Activated CD4-positive, CD25-positive, alpha-beta regulatory T cell treated with anti-CD3 and anti-CD28 coated beads, Interleukin-2, amount 50 U/mL, for 72 hours (primary cell): ENCODE results near the gene NELL1.

Source experiments
- DNase-seq: peaks from one replicate; pipeline ENCODE4 v3.0.0; 2021

NELL1 gene

DNA sequence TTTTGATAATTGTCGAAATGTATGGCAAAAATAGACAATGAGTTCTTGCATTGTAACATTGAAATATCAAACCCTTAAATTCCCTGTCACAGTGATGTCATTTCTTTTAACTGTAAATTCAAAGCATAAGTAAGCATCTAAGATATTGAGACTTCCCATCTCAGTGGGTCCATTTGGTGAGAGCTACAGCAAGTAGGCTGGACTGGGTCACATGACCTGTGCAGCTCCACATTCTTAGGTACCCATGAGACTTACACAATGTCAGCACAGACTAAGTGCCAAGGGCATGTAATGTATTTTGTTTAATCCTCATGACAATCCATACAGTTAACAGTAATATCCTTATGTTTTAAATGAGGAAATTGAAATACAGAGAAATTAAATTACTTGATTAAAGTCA, 210.7 kb downstream of the NELL1 start:
- DNase-seq: no peak

DNA sequence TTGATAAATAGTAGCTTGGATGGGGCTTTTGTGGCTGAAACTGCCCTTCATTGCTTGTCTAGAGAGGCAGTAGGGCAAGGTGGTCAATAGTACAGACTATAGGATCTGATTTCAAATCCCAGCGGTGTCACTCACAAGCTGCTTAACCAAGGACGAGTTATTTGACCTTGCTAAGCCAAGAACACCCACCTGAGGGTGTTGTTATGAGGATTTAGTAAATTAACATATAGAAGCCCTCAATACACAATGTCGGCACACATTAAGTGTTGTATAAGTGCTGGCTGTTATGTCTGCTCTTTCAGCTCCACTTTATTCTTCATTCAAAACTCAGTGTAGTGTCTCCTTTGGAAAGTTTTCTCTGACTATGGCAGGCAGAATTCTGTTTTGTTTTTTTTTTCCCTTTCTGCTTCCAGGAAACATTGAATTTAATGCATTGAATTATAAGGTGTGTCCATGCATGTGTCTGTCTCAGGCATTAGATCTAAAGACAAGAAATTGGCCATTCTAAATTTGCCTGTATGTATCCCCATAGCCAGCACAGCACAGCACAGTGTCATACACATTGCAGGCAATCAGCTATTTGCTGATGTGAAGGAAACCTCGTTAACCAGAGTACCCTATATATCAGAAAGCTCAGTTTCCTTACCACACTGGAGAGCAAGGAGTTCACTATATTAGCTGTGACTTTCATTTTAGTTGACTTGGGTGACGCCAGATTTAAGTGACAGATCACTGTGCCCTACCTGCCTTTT, 212.1 kb downstream of the NELL1 start:
- DNase-seq: no peak

GRCh38 chr11:20887137-20887536, 217.8 kb downstream of the NELL1 start:
- no peak for DNase-seq

GRCh38 chr11:20894296-20894695, 224.9 kb downstream of the NELL1 start:
- no peak for DNase-seq

- DNase-seq: no peak
These were observed 240.8 kb downstream of the NELL1 start for GRCh38 chr11:20909995-20910726.

DNA sequence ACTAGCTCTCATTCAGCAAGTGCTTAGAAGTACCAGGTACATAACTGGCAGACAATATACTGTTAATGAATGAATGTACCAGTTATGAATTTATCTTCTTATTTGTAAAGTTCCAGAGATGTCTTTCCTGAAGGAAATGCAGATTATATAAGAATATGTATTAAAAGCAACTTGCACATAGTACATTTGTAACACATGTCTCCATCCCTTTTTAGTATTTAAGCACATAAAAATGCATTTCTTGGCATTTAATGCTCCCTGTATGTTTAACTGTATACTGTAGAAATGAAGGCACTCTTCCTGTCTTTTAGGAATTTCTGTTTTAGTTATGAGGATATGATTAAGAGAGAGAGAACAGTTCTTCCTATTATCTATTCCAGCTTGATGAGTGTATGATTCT, 241.3 kb downstream of the NELL1 start:
- no peak for DNase-seq

DNA sequence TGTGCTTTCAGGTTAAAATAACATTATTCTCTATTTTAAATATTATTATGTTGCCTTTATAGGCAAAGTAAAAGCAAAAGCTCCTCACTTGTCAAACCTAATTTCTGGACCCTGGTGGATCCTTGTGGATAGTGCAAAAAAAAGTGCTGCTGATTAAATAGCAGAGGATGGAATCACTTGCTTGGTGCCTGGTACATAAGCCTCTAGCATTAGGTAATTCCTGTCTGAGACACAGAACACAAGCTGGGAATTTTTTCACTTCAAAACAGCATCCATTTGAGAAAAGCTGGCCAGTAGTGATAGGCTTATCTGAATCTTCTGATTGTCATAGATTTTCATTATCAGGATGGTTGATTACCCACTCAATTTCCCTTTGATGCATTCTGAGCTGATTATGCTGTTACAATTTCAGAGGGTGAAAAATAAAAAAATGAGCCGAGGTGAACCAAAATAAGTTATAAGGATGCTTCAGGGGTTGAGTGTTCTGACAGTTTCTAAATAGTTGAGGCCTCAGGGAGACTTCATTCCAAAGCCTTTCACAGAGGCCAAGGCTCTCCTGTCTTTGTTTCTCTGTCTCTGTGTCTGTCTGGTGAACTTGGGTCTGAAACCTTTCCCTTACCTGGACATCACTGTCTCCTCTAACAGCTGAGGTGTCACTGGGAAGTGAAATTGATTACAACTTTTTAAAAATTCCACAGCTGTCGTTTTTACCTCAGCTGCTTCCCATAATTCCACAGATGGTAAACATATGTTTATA, 242.9 kb downstream of the NELL1 start:
- DNase-seq: no peak

DNA sequence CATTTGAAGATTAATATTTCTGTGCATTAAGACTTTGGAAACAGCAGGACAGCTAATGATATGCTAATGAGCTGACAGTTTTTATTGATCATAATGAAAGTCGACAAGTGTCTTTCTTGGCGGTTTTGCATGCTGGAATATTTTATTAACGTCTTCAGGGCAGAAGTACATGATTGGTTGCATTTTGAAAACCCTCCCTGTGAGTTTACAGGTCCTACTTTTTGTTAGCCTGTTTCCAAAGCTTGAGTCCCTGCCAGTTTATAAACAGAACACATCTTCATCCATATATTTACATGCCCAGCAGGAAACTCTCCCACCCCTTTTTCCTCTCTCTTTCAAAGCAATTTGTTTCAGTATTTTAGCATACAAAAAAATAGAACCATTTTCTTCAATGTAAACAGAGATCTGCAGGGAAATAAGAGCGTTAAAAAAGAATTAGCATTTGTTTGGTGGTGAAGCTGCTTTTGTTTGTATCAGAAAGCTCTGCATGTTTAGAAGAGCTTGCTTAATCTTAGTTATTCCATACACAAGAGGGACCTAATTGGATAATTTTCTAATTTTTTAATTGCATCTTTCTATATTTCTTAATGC, 243.6 kb downstream of the NELL1 start:
- DNase-seq: no peak

GRCh38 chr11:20917306-20917705, 247.9 kb downstream of the NELL1 start:
- DNase-seq: no peak

DNA sequence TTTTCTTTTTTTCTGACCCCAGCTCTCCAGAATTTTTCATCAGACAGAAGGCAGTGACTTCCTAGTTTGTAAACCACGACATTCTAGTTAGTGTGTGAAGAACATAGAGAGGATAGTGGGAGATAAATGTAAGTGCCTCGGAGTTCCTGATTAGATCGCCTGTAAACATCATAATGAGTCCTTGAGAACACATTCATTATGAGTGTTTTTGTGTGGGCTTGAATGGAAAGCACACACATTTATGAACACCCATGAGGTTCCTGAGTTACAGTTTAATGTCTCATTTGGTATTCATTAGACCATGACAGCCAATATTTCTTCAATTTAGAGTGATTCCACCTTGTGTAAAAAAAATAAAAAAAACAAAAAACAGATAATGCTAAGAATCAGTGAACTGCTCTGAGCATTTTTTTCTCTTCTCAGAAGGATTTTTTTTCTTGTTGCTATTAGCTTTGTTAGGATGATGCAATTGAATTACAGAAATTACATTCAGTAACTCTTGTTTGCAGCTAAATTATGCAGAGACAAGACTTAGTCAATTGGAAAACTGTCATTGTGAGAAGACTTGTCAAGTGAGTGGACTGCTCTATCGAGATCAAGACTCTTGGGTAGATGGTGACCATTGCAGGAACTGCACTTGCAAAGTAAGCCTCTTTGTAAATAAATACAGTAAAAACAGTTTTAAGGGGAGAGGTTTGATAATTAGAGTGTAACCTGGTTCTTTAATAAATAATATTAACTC, 257.6 kb downstream of the NELL1 start:
- no peak for DNase-seq

- DNase-seq: no peak
These were observed 261.6 kb downstream of the NELL1 start for GRCh38 chr11:20931029-20931428.

GRCh38 chr11:20933086-20933485, 263.7 kb downstream of the NELL1 start:
- DNase-seq: no peak

DNA sequence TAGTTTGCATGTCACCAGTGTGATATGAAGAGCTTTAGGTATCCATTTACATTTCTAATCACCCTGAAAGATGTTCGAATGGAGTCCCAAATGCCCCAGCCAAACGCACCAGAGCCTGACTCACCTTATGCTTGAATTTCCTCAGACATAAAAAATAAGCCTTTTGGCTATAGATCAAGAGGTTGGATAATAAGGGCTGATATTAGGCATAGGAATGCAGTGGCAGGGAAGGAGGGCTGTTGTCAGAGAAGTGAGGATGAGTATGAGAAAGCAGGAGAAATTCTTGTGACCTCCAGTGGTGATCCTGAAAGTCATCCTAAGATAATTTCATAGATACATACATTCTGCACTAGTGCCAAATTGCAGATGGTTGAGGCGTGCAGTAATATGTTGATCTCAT, 264.6 kb downstream of the NELL1 start:
- no peak for DNase-seq

DNA sequence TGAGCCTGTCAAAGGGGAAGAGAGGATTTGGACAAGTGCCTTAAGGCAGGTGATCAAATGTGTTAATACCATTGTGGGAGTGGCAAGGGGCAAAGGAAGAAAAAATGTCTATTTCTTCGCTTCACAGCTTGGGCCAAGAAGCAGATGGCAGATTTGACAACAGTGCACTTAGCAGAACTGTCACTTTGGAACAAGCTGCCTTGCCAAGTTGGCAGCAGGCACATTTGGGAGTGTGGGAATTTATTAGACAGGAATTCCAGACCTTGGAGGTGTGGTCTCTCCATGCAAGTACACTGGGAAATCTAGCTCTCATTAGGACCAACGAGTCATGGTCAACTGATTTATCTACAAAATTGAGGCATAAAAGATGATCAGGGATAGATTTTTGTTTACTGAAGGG, 265.1 kb downstream of the NELL1 start:
- no peak for DNase-seq

- DNase-seq: no peak
These were observed 268.4 kb downstream of the NELL1 start for GRCh38 chr11:20937826-20938225.

- no peak for DNase-seq
These were observed 280.2 kb downstream of the NELL1 start for GRCh38 chr11:20949585-20949984.

DNA sequence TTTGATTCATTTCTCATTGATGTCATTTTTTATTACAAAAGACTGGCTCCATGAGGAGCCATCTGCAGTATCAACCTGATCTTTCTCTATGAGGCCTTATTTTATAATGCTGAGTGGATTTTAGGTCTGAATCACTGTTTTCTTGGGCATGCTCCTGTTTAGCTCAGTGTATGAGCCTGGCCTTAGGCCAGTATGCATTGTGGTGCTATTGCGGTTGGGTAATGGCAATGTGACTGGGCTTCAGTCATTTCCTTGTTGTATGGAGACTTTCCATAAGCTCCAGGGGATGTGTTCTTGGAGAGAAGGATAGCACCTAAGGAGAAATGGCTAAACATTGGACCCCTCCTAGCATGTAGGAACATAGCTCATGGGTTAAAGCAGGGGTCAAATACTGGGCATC, 293.2 kb downstream of the NELL1 start:
- no peak for DNase-seq

DNA sequence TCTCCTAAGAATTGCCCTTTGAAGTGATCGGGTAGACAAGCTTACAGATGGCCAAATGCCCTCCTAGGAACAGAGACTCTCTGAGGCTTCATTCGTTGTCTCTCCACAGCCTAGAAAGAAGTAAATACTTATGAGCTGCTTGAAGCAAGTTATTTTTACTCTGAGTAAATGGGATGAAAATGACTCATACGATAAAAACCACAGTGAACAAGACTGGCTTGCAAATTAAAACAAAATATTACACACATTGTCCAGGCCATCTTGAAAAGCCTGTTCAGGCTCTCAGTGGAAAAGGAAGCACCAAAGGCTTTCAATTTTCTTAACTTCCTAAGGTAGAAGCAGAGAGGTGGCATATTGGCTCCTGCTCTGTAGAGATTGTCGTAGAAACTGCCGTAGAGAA, 294.2 kb downstream of the NELL1 start:
- no peak for DNase-seq

GRCh38 chr11:20964985-20965384, 295.6 kb downstream of the NELL1 start:
- no peak for DNase-seq

DNA sequence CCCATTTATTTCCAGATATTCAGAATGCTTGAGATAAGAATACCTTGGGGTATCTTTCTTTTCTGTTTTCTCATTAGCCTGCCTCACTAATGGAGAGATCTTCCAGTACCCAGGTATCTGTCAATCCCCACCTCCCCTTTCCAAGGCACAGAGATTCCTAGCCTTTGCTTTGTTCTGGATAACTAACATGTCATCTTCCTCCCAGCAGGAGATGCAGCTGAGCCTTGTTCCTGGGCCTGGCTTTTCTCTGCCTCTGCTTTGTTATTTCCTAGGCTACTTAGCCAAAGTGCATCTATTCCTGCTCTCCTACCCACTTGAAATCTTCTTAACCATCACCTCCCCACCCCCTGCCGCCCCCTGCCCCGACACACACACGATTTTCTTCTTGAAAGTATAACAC, 297.1 kb downstream of the NELL1 start:
- no peak for DNase-seq

DNA sequence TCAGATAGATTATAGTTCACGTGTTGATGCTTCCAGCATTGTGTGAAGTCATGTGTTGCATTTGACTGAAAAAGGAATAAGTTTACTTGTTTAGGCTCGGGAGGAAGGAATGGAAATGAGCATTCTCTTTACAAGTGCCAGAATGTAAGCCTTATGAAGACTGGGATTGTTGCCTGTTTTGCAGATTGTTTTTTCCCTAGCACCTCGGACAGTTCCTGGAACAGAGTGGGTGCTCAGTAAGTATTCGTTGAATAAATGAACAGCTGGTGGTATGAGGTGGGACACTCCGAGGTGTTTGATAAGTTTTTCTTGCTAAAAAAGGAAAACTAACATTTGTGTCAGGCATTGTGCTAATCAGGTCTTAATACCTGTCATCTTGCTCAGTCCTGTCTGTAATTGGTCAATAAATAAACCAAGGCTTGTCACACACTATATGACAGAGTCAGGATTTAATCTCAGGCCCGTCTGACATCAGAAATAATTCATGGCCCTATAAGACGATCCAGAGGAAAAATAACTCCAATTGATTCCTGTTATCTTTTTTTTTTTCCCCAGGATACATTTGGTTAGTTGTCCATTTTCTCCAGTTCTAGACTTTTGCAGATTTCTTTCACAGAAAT, 304.7 kb downstream of the NELL1 start:
- no peak for DNase-seq

- DNase-seq: no peak
These were observed 311.4 kb downstream of the NELL1 start for GRCh38 chr11:20980736-20981135.
